EH (cell line): Measurements from ENCODE around the gene RAB5IF.
A peak's percentile ranks its signal among the peaks of the same experiment; 100 is the strongest.
"Not testable (repeated sequence)": the region's sequence is repeated elsewhere in the genome, so short reads cannot be mapped to it uniquely, and the experiment has no call there.

Experiments used
- DNase-seq: peaks from one replicate; pipeline ENCODE4 v3.0.0-alpha.2; 2015; ENCODE audit warnings: low read depth

The RAB5IF gene, protein sequence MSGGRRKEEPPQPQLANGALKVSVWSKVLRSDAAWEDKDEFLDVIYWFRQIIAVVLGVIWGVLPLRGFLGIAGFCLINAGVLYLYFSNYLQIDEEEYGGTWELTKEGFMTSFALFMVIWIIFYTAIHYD

GRCh38 chr20:36605399-36606157, at the start of gene RAB5IF:
Gene RAB5IF (plus strand): TSS chr20:36605779. CDS start chr20:36605952, 173 bp downstream.
- DNase-seq, result peak; percentile 98

DNA sequence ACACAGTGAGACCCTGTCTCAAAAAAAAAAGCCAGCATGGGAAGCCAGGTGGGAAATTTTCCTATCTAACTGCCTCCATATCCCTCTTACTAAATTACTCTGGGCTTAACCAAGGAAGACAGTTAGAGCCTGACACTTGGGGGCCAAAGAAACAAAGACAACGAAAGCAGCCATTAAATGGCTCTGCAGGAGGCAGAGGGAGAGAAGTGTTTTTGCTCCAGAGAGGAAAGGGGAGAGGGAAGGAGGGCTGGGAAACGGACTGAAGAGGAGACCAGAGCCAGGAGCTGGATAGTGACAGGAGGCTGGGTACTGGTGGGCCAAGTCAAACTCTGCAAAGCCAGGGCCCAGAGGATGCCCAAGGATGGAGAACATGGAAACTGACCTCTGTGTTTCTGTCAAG, 42.9 kb upstream of the RAB5IF start:
- no peak for DNase-seq

DNA sequence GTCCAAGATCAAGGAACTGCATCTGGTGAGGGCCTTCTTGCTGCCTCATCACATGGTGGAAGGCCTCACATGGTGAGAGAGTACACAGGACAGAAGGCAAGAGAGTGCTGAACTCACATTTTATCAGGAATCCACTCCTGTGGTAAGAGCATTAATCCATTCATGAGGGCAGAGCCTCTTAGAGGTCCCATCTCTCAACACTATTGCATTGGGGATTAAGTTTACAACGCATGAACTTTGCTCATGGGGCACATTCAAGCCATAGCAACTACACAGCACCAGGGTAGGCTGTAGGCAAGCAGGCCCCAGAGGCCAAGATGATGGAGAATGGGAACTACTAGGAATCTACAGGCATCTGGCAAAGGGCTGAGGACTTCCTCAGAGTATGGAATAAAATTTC, 42.2 kb upstream of the RAB5IF start:
- no peak for DNase-seq

GRCh38 chr20:36564078-36564725, 41.4 kb upstream of the RAB5IF start:
- DNase-seq, result not testable (repeated sequence)

- not testable (repeated sequence) for DNase-seq
These were observed 40.9 kb upstream of the RAB5IF start for GRCh38 chr20:36564726-36565121.

DNA sequence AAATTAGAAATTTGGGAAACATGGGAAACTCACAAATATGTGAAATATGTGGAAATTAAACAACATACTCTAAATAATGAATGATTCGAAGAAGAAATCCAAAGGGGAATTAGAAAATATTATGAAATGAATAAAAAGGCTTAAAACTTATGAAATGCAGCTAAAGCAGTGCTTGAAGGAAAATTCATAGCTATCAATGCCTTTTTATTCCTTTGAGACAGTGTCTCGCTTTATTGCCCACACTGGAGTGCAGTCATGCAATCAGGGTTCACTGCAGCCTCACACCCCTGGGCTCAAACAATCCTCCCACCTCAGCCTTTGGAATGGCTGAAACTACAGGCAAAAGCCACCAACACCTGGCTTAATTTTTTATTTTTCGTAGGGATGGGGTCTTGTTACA, 40.1 kb upstream of the RAB5IF start:
- DNase-seq, result no peak

GRCh38 chr20:36569847-36570429, 35.6 kb upstream of the RAB5IF start:
- peak; percentile 83 for DNase-seq

GRCh38 chr20:36571564-36572504, 33.7 kb upstream of the RAB5IF start:
- no peak for DNase-seq

- DNase-seq, result peak; percentile 53
These were observed 32.9 kb upstream of the RAB5IF start for GRCh38 chr20:36572701-36573102.

DNA sequence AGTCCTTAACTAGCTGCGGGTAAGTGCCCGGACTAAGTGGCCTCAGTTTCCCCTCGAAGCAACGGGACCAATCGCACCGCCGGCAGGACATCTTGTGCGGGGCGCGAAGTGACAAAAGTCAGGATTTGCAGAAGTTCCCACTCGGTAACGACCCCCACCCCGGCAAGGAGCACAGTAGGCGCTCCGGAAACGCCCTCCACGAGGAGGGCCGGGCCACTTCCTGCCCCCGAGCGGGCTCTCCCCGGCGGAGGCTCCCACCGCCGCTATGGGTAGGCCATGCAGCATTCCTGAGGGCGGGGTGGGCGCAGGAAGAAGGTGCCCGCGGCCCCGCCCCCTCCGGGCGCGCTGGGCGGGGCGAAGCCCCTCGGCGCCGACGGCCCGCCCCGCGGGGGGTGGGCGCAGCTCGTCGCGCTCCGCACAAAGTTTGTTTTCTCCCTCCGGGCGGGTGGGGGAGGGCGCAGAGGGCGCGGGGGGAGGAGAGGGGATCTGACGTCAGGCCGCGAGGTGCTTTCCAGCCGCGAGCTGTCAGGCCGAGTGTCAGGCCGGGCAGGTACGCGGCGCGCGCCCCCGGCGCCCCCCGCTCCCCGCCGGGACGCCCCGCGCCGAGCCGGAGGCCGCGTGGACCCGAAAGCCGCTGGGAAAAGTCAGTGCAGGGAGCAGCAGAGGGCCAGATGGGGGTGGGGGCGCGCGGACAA, 32.3 kb upstream of the RAB5IF start, which contains the start of gene TGIF2:
TGIF2 (plus strand) TSS at position 495 of the 695 bp plus-strand sequence. CDS start 5,178 bp downstream, outside the sequence.
- peak; percentile 92 for DNase-seq

- DNase-seq, result peak; percentile 11
These were observed 31.7 kb upstream of the RAB5IF start for GRCh38 chr20:36573798-36574365.

- DNase-seq, result peak; percentile 53
These were observed 31.0 kb upstream of the RAB5IF start for GRCh38 chr20:36574366-36575135.

- DNase-seq, result no peak
These were observed 29.5 kb upstream of the RAB5IF start for GRCh38 chr20:36576081-36576445.

GRCh38 chr20:36578356-36579041, 27.1 kb upstream of the RAB5IF start:
- DNase-seq, result no peak

- DNase-seq, result peak; percentile 62
These were observed 25.5 kb upstream of the RAB5IF start for GRCh38 chr20:36579996-36580545.

- no peak for DNase-seq
These were observed 23.3 kb upstream of the RAB5IF start for GRCh38 chr20:36582322-36582721.

DNA sequence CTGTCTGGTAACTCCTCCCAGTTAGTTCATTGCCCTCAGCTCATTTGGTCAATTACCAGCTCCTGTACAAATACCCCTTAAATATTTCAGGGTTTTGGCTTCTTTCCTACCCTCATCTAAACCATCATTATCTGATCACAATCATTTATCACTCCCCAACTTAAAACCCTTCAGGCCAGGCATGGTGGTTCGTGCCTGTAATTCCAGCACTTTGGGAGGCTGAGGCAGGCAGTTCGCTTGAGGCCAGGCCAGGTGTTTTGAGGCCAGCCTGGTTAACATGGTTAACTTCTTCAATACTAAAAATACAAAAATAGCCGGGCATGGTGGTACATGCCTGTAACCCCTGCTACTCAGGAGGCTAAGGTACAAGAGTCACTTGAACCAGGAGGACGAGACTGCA, 22.8 kb upstream of the RAB5IF start:
- DNase-seq, result no peak

- DNase-seq, result no peak
These were observed 21.5 kb upstream of the RAB5IF start for GRCh38 chr20:36584018-36584481.
